CD4-positive, CD25-positive, alpha-beta regulatory T cell (primary cell): ENCODE measurements around the gene PHTF1. TPM values are rescaled to one million over a fixed set of nuclear protein-coding genes. Genes with fewer than 3 reads are reported as not detected.

ENCODE experiments used
- ATAC-seq, 2 donors: fragments of 150-1000 bp; cut with Tn5 transposase; one replicate each; pipeline ENCODE4 v1.10.0; 2021; ENCODE audit warnings: low read depth in 2 of 2, moderate number of reproducible peaks in 2 of 2, moderate library complexity in 1 of 2
- DNase-seq, 3 donors: peaks; one replicate each; pipeline versions ENCODE4 v3.0.0 to v3.0.0-alpha.2; 2012 to 2022; ENCODE audit warnings: mixed read lengths in 1 of 3
- H3K27ac ChIP-seq: one replicate; pipeline ENCODE4 v1.7.0; 2013; ENCODE audit warnings: mild to moderate bottlenecking, low read length; ENCODE audit not compliant: insufficient read depth, poor library complexity, severe bottlenecking
- H3K27me3 ChIP-seq: one replicate; pipeline ENCODE4 v1.7.0; 2013; ENCODE audit warnings: low read length; ENCODE audit not compliant: control insufficient read depth, insufficient read depth
- H3K36me3 ChIP-seq: one replicate; pipeline ENCODE4 v1.7.0; 2013; ENCODE audit warnings: mild to moderate bottlenecking, low read length, moderate library complexity; ENCODE audit not compliant: control insufficient read depth, insufficient read depth
- H3K4me1 ChIP-seq: 2 replicates; pipeline ENCODE4 v1.7.0; 2013; ENCODE audit warnings: mild to moderate bottlenecking, low read length; ENCODE audit not compliant: insufficient read depth, control insufficient read depth, poor library complexity, severe bottlenecking
- H3K4me3 ChIP-seq: one replicate; pipeline ENCODE4 v1.7.0; 2013; ENCODE audit warnings: low read depth, mild to moderate bottlenecking, low read length, moderate library complexity
- H3K9me3 ChIP-seq, 2 experiments: 1 replicate in 1 of 2; 2 replicates in 1 of 2; pipeline ENCODE4 v1.7.0; 2013; ENCODE audit warnings: low read length in 2 of 2, mild to moderate bottlenecking in 1 of 2, moderate library complexity in 1 of 2; ENCODE audit not compliant: control insufficient read depth in 2 of 2
- H3K27ac Mint-ChIP-seq, 3 donors: one replicate each; pipeline ENCODE4 v1.8.0; 2020 to 2022; ENCODE audit warnings: mild to moderate bottlenecking in 3 of 3, mixed read lengths in 3 of 3, moderate library complexity in 2 of 3
- H3K27me3 Mint-ChIP-seq: one replicate; pipeline ENCODE4 v1.8.0; 2022; ENCODE audit warnings: mild to moderate bottlenecking, mixed read lengths
- H3K36me3 Mint-ChIP-seq: one replicate; pipeline ENCODE4 v1.8.0; 2020; ENCODE audit warnings: mixed read lengths
- H3K4me1 Mint-ChIP-seq, 4 donors: one replicate each; pipeline ENCODE4 v1.8.0; 2020 to 2022; ENCODE audit warnings: mixed read lengths in 4 of 4, mild to moderate bottlenecking in 1 of 4
- H3K4me3 Mint-ChIP-seq, 4 donors: one replicate each; pipeline ENCODE4 v1.8.0; 2020 to 2022; ENCODE audit warnings: mild to moderate bottlenecking in 4 of 4, mixed read lengths in 4 of 4, moderate library complexity in 3 of 4
- H3K9me3 Mint-ChIP-seq, 7 donors: one replicate each; pipeline ENCODE4 v1.8.0; 2020 to 2022; ENCODE audit warnings: mixed read lengths in 7 of 7, mild to moderate bottlenecking in 3 of 7, moderate library complexity in 2 of 7
- polyA plus RNA-seq, 4 donors: library from polyadenylated mRNA; unstranded; fragments of 300-500 nt; fragmentation: Illumina TruSeq; gene quantifications; one replicate each; pipeline ENCODE4 v1.2.3, GENCODE V29; 2021
- total RNA-seq: library from RNA; stranded (reverse); gene quantifications from one replicate; pipeline ENCODE4 v1.2.3, GENCODE V29; 2022

PHTF1 gene
- total and polyA plus RNA-seq, 5 donors from 2014 or later, result 11.1 to 22.7 (median 16.7) TPM

DNA sequence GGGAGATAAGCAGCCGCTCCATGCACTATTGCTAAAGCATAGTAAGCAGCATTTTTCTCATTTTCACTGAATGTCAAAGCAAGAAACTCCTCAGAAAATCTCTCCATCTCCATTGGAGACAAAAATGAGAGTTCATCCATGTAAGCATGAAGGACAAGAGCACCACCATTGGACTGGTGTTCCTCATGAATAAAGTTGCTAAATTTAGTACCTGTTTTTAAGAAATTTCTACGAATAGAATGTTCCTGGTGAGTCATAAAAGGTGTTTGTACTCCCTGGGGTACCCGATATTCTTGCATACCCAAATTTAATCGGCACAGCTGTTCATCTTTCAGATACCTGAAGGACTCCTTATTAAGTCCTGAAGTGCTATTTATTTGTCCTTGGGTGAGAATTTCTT, 38.2 kb upstream of the PHTF1 start:
- H3K36me3 Mint-ChIP-seq, result peaks cover 38% of the 10 kb centered on the region
- no peak overlapping the region for H3K27ac ChIP-seq

GRCh38 chr1:113793878-113794834, 34.9 kb upstream of the PHTF1 start:
- Mint-ChIP-seq H3K36me3 (peaks cover 43% of the 10 kb centered on the region), H3K4me1 (peaks cover 49 to 81% (median 64%) of the 10 kb centered on the region in 4 donors), H3K27ac (peak overlapping the region in 2 of 3 donors; percentile 20 to 26), H3K9me3 (peaks cover 0 to 3% (median 0%) of the 10 kb centered on the region in 7 donors), H3K27me3 (no peaks in the 10 kb centered on the region), H3K4me3 (no peak overlapping the region)
- Histone ChIP-seq H3K27me3 (no peaks in the 10 kb centered on the region), H3K27ac (no peak overlapping the region), H3K4me3 (no peak overlapping the region), H3K9me3 (no peaks in the 10 kb centered on the region), H3K4me1 (peaks cover 31% of the 10 kb centered on the region), H3K36me3 (peaks cover 40% of the 10 kb centered on the region)
- DNase-seq, result no peak
- ATAC-seq, result no peak

More for the DNA sequence above, 38.2 kb upstream of the PHTF1 start:
- H3K4me1 Mint-ChIP-seq, result peaks cover 32 to 82% (median 70%) of the 10 kb centered on the region in 4 donors
- Histone ChIP-seq H3K27me3 (no peaks in the 10 kb centered on the region), H3K4me3 (no peak overlapping the region), H3K4me1 (peaks cover 43% of the 10 kb centered on the region), H3K9me3 (no peaks in the 10 kb centered on the region), H3K36me3 (peaks cover 34% of the 10 kb centered on the region)
- no peaks in the 10 kb centered on the region for H3K27me3 Mint-ChIP-seq
- H3K4me3 Mint-ChIP-seq, result no peak overlapping the region
- DNase-seq, result no peak
- no peak for ATAC-seq
- H3K9me3 Mint-ChIP-seq, result no peaks in the 10 kb centered on the region
- peak overlapping the region in 2 of 3 donors; percentile 33 to 44 for H3K27ac Mint-ChIP-seq

GRCh38 chr1:113792986-113793385, 33.7 kb upstream of the PHTF1 start:
- peaks cover 44% of the 10 kb centered on the region for H3K36me3 ChIP-seq
- Mint-ChIP-seq H3K4me3 (no peak overlapping the region), H3K27me3 (no peaks in the 10 kb centered on the region), H3K36me3 (peaks cover 46% of the 10 kb centered on the region), H3K27ac (peak overlapping the region; percentile 5 to 74 (median 14)), H3K4me1 (peaks cover 51 to 82% (median 61%) of the 10 kb centered on the region in 4 donors), H3K9me3 (peaks cover 0 to 3% (median 0%) of the 10 kb centered on the region in 7 donors)
- no peaks in the 10 kb centered on the region for H3K27me3 ChIP-seq
- peak overlapping the region; percentile 36 for H3K27ac ChIP-seq
- no peaks in the 10 kb centered on the region for H3K9me3 ChIP-seq
- no peak overlapping the region for H3K4me3 ChIP-seq
- DNase-seq (no peak), ATAC-seq (no peak)
- peaks cover 38% of the 10 kb centered on the region for H3K4me1 ChIP-seq

- peaks cover 41% of the 10 kb centered on the region for H3K36me3 Mint-ChIP-seq
Measured at GRCh38 chr1:113792471-113792870, 33.2 kb upstream of the PHTF1 start.

DNA sequence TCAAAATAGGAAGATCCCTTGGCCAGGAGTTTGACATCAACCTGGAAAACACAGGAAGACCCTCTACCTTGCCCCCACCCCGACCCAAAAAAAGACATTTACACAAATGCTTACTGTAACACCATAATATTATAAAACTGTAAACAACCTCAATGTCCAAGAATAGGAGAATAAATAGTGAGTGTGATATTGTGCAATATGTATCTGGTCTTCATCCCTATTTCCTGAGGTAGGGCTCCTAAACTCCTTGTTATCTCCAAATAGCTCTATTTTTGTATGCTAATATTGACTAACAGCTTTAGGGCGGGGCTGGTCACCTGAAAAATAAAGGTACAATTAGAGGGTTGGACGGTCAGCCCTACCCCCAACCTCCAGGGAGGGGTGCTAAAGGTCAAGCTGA, 29.5 kb upstream of the PHTF1 start:
- DNase-seq, result no peak
- peaks cover 0 to 3% (median 0%) of the 10 kb centered on the region in 7 donors for H3K9me3 Mint-ChIP-seq
- Histone ChIP-seq H3K36me3 (peaks cover 10% of the 10 kb centered on the region), H3K4me3 (no peak overlapping the region), H3K9me3 (no peaks in the 10 kb centered on the region), H3K4me1 (peaks cover 65% of the 10 kb centered on the region), H3K27me3 (no peaks in the 10 kb centered on the region), H3K27ac (no peak overlapping the region)
- ATAC-seq, result no peak
- peak overlapping the region; percentile 23 to 83 (median 62) for H3K27ac Mint-ChIP-seq
- peaks cover 18% of the 10 kb centered on the region for H3K36me3 Mint-ChIP-seq
- no peak overlapping the region for H3K4me3 Mint-ChIP-seq
- no peaks in the 10 kb centered on the region for H3K27me3 Mint-ChIP-seq
- peaks cover 60 to 79% (median 65%) of the 10 kb centered on the region in 4 donors for H3K4me1 Mint-ChIP-seq

More at GRCh38 chr1:113792471-113792870, 33.2 kb upstream of the PHTF1 start:
- no peaks in the 10 kb centered on the region for H3K27me3 Mint-ChIP-seq
- peaks cover 0 to 3% (median 0%) of the 10 kb centered on the region in 7 donors for H3K9me3 Mint-ChIP-seq
- Histone ChIP-seq H3K27me3 (no peaks in the 10 kb centered on the region), H3K36me3 (peaks cover 40% of the 10 kb centered on the region), H3K4me3 (no peak overlapping the region), H3K4me1 (peaks cover 39% of the 10 kb centered on the region), H3K9me3 (no peaks in the 10 kb centered on the region), H3K27ac (peak overlapping the region; percentile 36)
- peak overlapping the region in 3 of 4 donors; percentile 16 to 44 (median 26) for H3K4me3 Mint-ChIP-seq
- peaks cover 49 to 82% (median 61%) of the 10 kb centered on the region in 4 donors for H3K4me1 Mint-ChIP-seq
- ATAC-seq (peak in 1 of 2 donors; percentile 60), DNase-seq (peak in 1 of 3 donors; percentile 38)
- H3K27ac Mint-ChIP-seq, result peak overlapping the region; percentile 2 to 89 (median 74)

GRCh38 chr1:113787663-113788062, 28.4 kb upstream of the PHTF1 start:
- no peak for ATAC-seq
- peaks cover 0 to 3% (median 0%) of the 10 kb centered on the region in 7 donors for H3K9me3 Mint-ChIP-seq

GRCh38 chr1:113786069-113786468, 26.8 kb upstream of the PHTF1 start:
- H3K27me3 ChIP-seq, result no peaks in the 10 kb centered on the region
- Mint-ChIP-seq H3K4me1 (peaks cover 48 to 60% (median 57%) of the 10 kb centered on the region in 4 donors), H3K4me3 (peak overlapping the region in 2 of 4 donors; percentile 2 to 42), H3K27ac (peak overlapping the region; percentile 76 to 96 (median 84)), H3K9me3 (peaks cover 0 to 3% (median 0%) of the 10 kb centered on the region in 7 donors), H3K27me3 (no peaks in the 10 kb centered on the region), H3K36me3 (peaks cover 14% of the 10 kb centered on the region)
- no peak for DNase-seq
- H3K27ac ChIP-seq, result peak overlapping the region; percentile 88
- H3K4me1 ChIP-seq, result peaks cover 75% of the 10 kb centered on the region
- H3K9me3 ChIP-seq, result no peaks in the 10 kb centered on the region
- ATAC-seq, result no peak
- peaks cover 10% of the 10 kb centered on the region for H3K36me3 ChIP-seq
- no peak overlapping the region for H3K4me3 ChIP-seq

More at GRCh38 chr1:113787663-113788062, 28.4 kb upstream of the PHTF1 start:
- H3K27me3 Mint-ChIP-seq, result no peaks in the 10 kb centered on the region
- peak overlapping the region in 2 of 3 donors; percentile 42 to 92 for H3K27ac Mint-ChIP-seq
- no peak for DNase-seq
- peaks cover 65% of the 10 kb centered on the region for H3K4me1 ChIP-seq
- no peak overlapping the region for H3K4me3 Mint-ChIP-seq
- peaks cover 10% of the 10 kb centered on the region for H3K36me3 ChIP-seq
- H3K9me3 ChIP-seq, result no peaks in the 10 kb centered on the region
- H3K4me3 ChIP-seq, result no peak overlapping the region
- H3K27ac ChIP-seq, result peak overlapping the region; percentile 2
- peaks cover 17% of the 10 kb centered on the region for H3K36me3 Mint-ChIP-seq
- peaks cover 53 to 70% (median 68%) of the 10 kb centered on the region in 4 donors for H3K4me1 Mint-ChIP-seq
- no peaks in the 10 kb centered on the region for H3K27me3 ChIP-seq
